ENCODE results near the gene KANSL1. TPM values are rescaled to one million over a fixed set of nuclear protein-coding genes. Genes with fewer than 3 reads are reported as not detected.

KANSL1 gene
- total and polyA plus RNA-seq, 8 donors: 65.9 to 129 (median 79.0) TPM

DNA sequence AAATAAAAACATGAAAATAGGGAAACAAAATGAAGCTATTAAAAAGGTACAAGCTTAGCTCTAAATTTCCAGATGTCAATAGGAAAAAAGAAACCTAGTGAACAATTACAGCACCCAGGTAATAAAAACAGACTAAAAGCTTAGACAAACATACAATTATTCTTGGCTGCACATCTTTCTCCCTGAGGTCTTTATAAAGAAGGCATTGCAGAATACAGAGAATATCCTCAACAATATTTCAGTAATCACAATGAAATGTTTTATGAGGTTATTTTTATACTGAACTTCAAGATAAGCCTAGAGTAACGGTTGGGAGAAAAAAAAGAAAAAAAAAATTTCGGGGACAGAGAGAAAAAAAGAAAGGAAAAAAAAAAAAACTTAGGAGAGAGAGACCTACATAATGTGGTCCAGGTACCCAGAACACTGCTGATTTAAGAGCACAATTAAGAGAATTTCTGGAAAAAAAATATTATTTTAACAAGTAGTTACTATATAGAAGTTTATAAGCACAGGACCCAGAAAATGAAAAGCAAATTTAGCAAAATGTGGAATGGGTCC, 26.5 kb downstream of the KANSL1 start:
- DNase-seq (no peak), ATAC-seq (no peak)
- intact Hi-C loops (cut with DNase I): no loop called here
- no peaks in the 10 kb centered on the region for H3K27me3 ChIP-seq
- peaks cover 0 to 29% of the 10 kb centered on the region in 2 donors for H3K36me3 ChIP-seq
- no peak overlapping the region for H3K4me3 ChIP-seq
- H3K9me3 ChIP-seq: no peaks in the 10 kb centered on the region
- H3K4me1 ChIP-seq: peaks cover 56 to 91% of the 10 kb centered on the region in 2 donors
- TF ChIP-seq CTCF (IDR thresholded peaks at IDR 0.05): no peak
- no peak overlapping the region for H3K27ac ChIP-seq

DNA sequence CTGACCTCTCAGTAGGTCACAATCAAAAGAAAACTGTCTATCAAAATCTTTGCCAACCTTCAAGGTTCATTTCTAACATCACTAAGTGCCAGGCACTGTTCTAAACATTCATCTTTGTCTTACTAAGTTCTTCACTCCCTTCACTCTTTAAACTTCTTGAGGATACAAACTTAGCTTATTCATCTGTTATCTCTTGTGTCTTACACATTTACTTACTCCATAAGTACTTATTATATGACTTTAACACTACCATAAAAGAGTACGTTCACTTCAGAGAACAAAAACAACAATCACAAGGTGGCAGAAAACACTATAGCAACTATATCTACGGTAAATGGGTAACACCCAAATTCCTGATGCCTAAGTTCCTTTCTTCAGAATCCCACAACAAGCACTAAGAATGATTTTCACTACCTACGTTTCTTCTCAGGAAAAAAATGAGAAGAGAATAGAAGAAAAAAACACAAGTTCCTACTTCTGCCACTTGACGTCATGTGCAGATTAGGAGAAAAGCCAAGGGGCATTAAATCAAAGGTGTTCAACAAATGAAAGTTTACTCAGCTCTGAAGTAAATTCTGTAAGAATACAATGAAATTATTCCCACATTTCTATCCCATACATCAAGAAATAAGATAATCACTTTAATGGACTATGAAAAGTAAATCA, 29.2 kb downstream of the KANSL1 start:
- DNase-seq (no peak), ATAC-seq (no peak)
- TF ChIP-seq CTCF (IDR thresholded peaks at IDR 0.05): no peak
- peaks cover 0 to 5% of the 10 kb centered on the region in 2 donors for H3K36me3 ChIP-seq
- H3K9me3 ChIP-seq: no peaks in the 10 kb centered on the region
- peaks cover 62 to 90% of the 10 kb centered on the region in 2 donors for H3K4me1 ChIP-seq
- intact Hi-C loops (cut with DNase I): no loop called here
- H3K27me3 ChIP-seq: no peaks in the 10 kb centered on the region
- no peak overlapping the region for H3K4me3 ChIP-seq
- H3K27ac ChIP-seq: peak overlapping the region; percentile 14 to 55

- peaks cover 65 to 93% of the 10 kb centered on the region in 2 donors for H3K4me1 ChIP-seq
- intact Hi-C loops (cut with DNase I): no loop called here
- H3K27me3 ChIP-seq: no peaks in the 10 kb centered on the region
- no peak for DNase-seq
- TF ChIP-seq CTCF (IDR thresholded peaks at IDR 0.05): no peak
- no peak overlapping the region for H3K4me3 ChIP-seq
- H3K9me3 ChIP-seq: no peaks in the 10 kb centered on the region
- peak overlapping the region; percentile 14 to 55 for H3K27ac ChIP-seq
- H3K36me3 ChIP-seq: peaks cover 0 to 3% of the 10 kb centered on the region in 2 donors
- peak; percentile 42 for ATAC-seq
Measured at GRCh38 chr17:46163316-46163715, 29.9 kb downstream of the KANSL1 start.

GRCh38 chr17:46162866-46163265, 30.4 kb downstream of the KANSL1 start:
- intact Hi-C loops (cut with DNase I): no loop called here

More at GRCh38 chr17:46162866-46163265, 30.4 kb downstream of the KANSL1 start:
- Histone ChIP-seq H3K9me3 (no peaks in the 10 kb centered on the region), H3K27me3 (no peaks in the 10 kb centered on the region), H3K27ac (peak overlapping the region in 1 of 2 donors; percentile 55), H3K4me3 (no peak overlapping the region), H3K36me3 (no peaks in the 10 kb centered on the region), H3K4me1 (peaks cover 65 to 93% of the 10 kb centered on the region in 2 donors)
- ATAC-seq (no peak), DNase-seq (no peak)
- no peak for TF ChIP-seq CTCF (IDR thresholded peaks at IDR 0.05)
